ENCODE measurements around the gene RERG.

DNA sequence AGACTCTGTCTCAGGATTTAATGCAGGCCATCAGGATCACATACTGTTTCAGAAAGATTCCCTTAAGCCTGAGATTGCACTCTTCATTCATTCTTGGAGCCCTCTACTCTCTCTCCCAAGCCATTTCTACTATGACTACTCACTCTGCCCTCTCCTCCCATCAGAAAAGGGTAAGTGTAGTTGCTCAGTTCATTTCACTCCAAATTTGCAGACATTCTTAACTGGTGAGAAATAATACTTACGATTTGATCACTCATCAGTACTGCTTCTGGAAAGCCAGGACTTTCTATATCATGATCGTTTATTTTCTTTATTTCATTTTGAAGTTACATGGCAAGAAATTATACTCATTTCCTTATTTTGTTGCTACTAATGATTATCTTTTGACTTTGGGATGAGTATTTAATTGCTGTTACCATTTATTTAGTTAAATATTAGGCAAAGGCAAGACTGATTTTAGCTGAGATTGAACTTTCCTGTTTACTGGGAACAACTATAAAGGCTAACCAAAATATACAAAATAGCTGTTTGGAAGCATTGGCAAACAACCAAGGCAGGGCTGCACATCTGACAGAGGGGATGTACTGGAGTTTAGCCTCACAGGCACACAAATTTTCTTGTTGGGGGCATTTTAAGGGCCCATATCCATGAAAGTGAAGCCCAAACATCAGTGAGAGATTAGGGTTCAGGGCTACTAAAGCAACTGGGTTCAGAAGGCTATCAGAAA lies 4.1 kb upstream of the RERG start:
- TF ChIP-seq, protein P1, sequence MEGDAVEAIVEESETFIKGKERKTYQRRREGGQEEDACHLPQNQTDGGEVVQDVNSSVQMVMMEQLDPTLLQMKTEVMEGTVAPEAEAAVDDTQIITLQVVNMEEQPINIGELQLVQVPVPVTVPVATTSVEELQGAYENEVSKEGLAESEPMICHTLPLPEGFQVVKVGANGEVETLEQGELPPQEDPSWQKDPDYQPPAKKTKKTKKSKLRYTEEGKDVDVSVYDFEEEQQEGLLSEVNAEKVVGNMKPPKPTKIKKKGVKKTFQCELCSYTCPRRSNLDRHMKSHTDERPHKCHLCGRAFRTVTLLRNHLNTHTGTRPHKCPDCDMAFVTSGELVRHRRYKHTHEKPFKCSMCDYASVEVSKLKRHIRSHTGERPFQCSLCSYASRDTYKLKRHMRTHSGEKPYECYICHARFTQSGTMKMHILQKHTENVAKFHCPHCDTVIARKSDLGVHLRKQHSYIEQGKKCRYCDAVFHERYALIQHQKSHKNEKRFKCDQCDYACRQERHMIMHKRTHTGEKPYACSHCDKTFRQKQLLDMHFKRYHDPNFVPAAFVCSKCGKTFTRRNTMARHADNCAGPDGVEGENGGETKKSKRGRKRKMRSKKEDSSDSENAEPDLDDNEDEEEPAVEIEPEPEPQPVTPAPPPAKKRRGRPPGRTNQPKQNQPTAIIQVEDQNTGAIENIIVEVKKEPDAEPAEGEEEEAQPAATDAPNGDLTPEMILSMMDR (conservative IDR thresholded peaks at IDR 0.05) = no peak
- no peak for TF ChIP-seq EZH2 (IDR thresholded peaks at IDR 0.05; ENCODE audit: low read depth)

Measured in PC-9 (cell line).